H1 (cell line): Measurements from ENCODE around the gene CDKL5. TPM values are rescaled to one million over a fixed set of nuclear protein-coding genes. Genes with fewer than 3 reads are reported as not detected.

Source experiments
- CTCF ChIA-PET: fragments of 300-600 bp; sonication (Branson Sonifier 250); formaldehyde crosslinking; loops from one replicate; lab custom pipeline; 2021; ENCODE audit not compliant: partially characterized antibody; lab: Charles Lee
- POLR2A ChIA-PET: fragments of 300-600 bp; sonication (Branson Sonifier 250); formaldehyde crosslinking; loops from one replicate; lab custom pipeline; 2021; ENCODE audit warnings: inconsistent platforms; ENCODE audit not compliant: partially characterized antibody; lab: Charles Lee
- DNase-seq, 2 experiments: peaks; one replicate each; pipeline versions ENCODE4 v3.0.0 to v3.0.0-alpha.2; 2010 to 2022; ENCODE audit warnings: low spot score in 2 of 2, low read depth in 1 of 2, mixed read lengths in 1 of 2
- FAIRE-seq: peaks from 2 replicates; lab custom pipeline; 2011; peaks lifted over from hg19 to GRCh38; lab: Jason Lieb, UNC
- H2AFZ ChIP-seq: 2 replicates; pipeline ENCODE4 v1.8.1; 2012; ENCODE audit warnings: low read length, inconsistent platforms
- H2AK5ac ChIP-seq: 2 replicates; pipeline ENCODE4 v1.6.1; 2013; ENCODE audit warnings: low read depth, low read length
- H2BK120ac ChIP-seq: replicated peaks from 2 replicates; pipeline ENCODE3; 2013; ENCODE audit warnings: low read depth, low read length, inconsistent platforms
- H2BK12ac ChIP-seq: 2 replicates; pipeline ENCODE4 v1.6.1; 2013; ENCODE audit warnings: low read depth, low read length
- H2BK15ac ChIP-seq: 2 replicates; pipeline ENCODE4 v1.6.1; 2013; ENCODE audit warnings: low read length
- H2BK20ac ChIP-seq: 2 replicates; pipeline ENCODE4 v1.6.1; 2013; ENCODE audit warnings: low read length
- H2BK5ac ChIP-seq: 2 replicates; pipeline ENCODE4 v1.6.1; 2013; ENCODE audit warnings: low read depth, low read length
- H3K14ac ChIP-seq: 2 replicates; pipeline ENCODE4 v1.6.1; 2013; ENCODE audit warnings: inconsistent platforms; ENCODE audit not compliant: insufficient read length
- H3K18ac ChIP-seq: 2 replicates; pipeline ENCODE4 v1.6.1; 2013; ENCODE audit warnings: low read length; ENCODE audit errors: extremely low read depth
- H3K23ac ChIP-seq: 2 replicates; pipeline ENCODE4 v1.6.1; 2013; ENCODE audit warnings: inconsistent platforms; ENCODE audit not compliant: insufficient read length
- H3K23me2 ChIP-seq: 2 replicates; pipeline ENCODE4 v1.6.1; 2013; ENCODE audit warnings: low read depth, low read length
- H3K27ac ChIP-seq: 2 replicates; pipeline ENCODE4 v1.6.1; 2011; ENCODE audit warnings: low read depth, low read length, inconsistent platforms
- H3K27me3 ChIP-seq, 4 experiments: replicated peaks in 1 of 4; 1 replicate in 1 of 4; 2 replicates in 3 of 4; pipeline versions ENCODE4 v1.6.1 to v1.8.1; 2011 to 2013; ENCODE audit warnings: low read length in 3 of 4, mild to moderate bottlenecking in 3 of 4, inconsistent platforms in 2 of 4, mixed read lengths in 2 of 4, moderate library complexity in 1 of 4; ENCODE audit not compliant: control insufficient read depth in 3 of 4, insufficient read depth in 3 of 4; ENCODE audit errors: extremely low read depth in 1 of 4
- H3K36me3 ChIP-seq, 4 experiments: 2 replicates each; pipeline versions ENCODE4 v1.6.1 to v1.8.1; 2011 to 2013; ENCODE audit warnings: mild to moderate bottlenecking in 4 of 4, low read length in 3 of 4, moderate library complexity in 2 of 4, control low read depth in 1 of 4, inconsistent platforms in 1 of 4; ENCODE audit not compliant: insufficient read depth in 4 of 4, control insufficient read depth in 2 of 4
- H3K4ac ChIP-seq: replicated peaks from 2 replicates; pipeline ENCODE3; 2013; ENCODE audit warnings: low read length, low read depth, mixed read lengths, inconsistent platforms; ENCODE audit not compliant: insufficient read length
- H3K4me1 ChIP-seq, 4 experiments: replicated peaks in 1 of 4; 1 replicate in 1 of 4; 2 replicates in 3 of 4; pipeline versions ENCODE4 v1.6.1 to v1.8.1; 2011 to 2013; ENCODE audit warnings: low read length in 3 of 4, inconsistent platforms in 2 of 4, mixed read lengths in 1 of 4; ENCODE audit not compliant: insufficient read depth in 4 of 4, control insufficient read depth in 3 of 4
- H3K4me2 ChIP-seq, 2 experiments: 2 replicates each; pipeline versions ENCODE4 v1.6.1 to v1.8.1; 2011 to 2013; ENCODE audit warnings: low read depth in 2 of 2, low read length in 2 of 2, control low read depth in 1 of 2, inconsistent platforms in 1 of 2, mild to moderate bottlenecking in 1 of 2; ENCODE audit not compliant: insufficient read depth in 1 of 2
- H3K4me3 ChIP-seq, 4 experiments: fragments of 200-600, 300-600 bp in 1 of 4; sonication (generic), shearing (Covaris generic), sonication (Bioruptor Twin) in 1 of 4; 2 replicates each; pipeline versions ENCODE4 v1.5.1 to v1.8.1; 2011 to 2016; ENCODE audit warnings: low read length in 4 of 4, low read depth in 3 of 4, control low read depth in 2 of 4, inconsistent platforms in 2 of 4, mild to moderate bottlenecking in 2 of 4, mixed read lengths in 1 of 4, moderate library complexity in 1 of 4; ENCODE audit not compliant: insufficient read depth in 2 of 4; ENCODE audit errors: extremely low read depth in 1 of 4
- H3K56ac ChIP-seq: replicated peaks from 2 replicates; pipeline ENCODE3; 2013; ENCODE audit warnings: low read depth, mild to moderate bottlenecking, mixed read lengths, low read length, inconsistent platforms; ENCODE audit not compliant: insufficient read length
- H3K79me1 ChIP-seq: 2 replicates; pipeline ENCODE4 v1.6.1; 2013; ENCODE audit warnings: low read depth, low read length, control low read depth
- H3K79me2 ChIP-seq, 2 experiments: 2 replicates each; pipeline versions ENCODE4 v1.6.1 to v1.8.1; 2012 to 2013; ENCODE audit warnings: low read length in 2 of 2, mild to moderate bottlenecking in 2 of 2, inconsistent platforms in 1 of 2; ENCODE audit not compliant: insufficient read depth in 2 of 2, control insufficient read depth in 1 of 2
- H3K9ac ChIP-seq, 4 experiments: replicated peaks in 1 of 4; 1 replicate in 1 of 4; 2 replicates in 3 of 4; pipeline versions ENCODE4 v1.6.1 to v1.8.1; 2011 to 2013; ENCODE audit warnings: low read depth in 3 of 4, low read length in 3 of 4, control low read depth in 2 of 4, mild to moderate bottlenecking in 2 of 4, moderate library complexity in 2 of 4, inconsistent platforms in 1 of 4; ENCODE audit errors: extremely low read depth in 1 of 4
- H3K9me3 ChIP-seq, 2 experiments: 2 replicates each; pipeline versions ENCODE4 v1.6.1 to v1.8.1; 2012 to 2013; ENCODE audit warnings: mild to moderate bottlenecking in 2 of 2, moderate library complexity in 2 of 2, control low read depth in 1 of 2, inconsistent platforms in 1 of 2, low read depth in 1 of 2, low read length in 1 of 2, mixed read lengths in 1 of 2; ENCODE audit not compliant: insufficient read depth in 2 of 2
- H4K20me1 ChIP-seq, 2 experiments: replicated peaks in 1 of 2; 2 replicates each; pipeline versions ENCODE3 to v1.8.1; 2011 to 2013; ENCODE audit warnings: inconsistent platforms in 2 of 2, low read length in 2 of 2, mild to moderate bottlenecking in 1 of 2; ENCODE audit not compliant: insufficient read depth in 2 of 2, control insufficient read depth in 1 of 2
- H4K5ac ChIP-seq: 2 replicates; pipeline ENCODE4 v1.6.1; 2013; ENCODE audit warnings: low read length, low read depth, mixed read lengths, inconsistent platforms; ENCODE audit not compliant: insufficient read length
- H4K8ac ChIP-seq: 2 replicates; pipeline ENCODE4 v1.8.0; 2013; ENCODE audit warnings: mild to moderate bottlenecking, moderate library complexity, low read length, inconsistent platforms; ENCODE audit not compliant: insufficient read depth; ENCODE audit errors: extremely low read depth
- H4K91ac ChIP-seq: replicated peaks from 2 replicates; pipeline ENCODE3; 2013; ENCODE audit warnings: low read length, mixed read lengths, inconsistent platforms; ENCODE audit not compliant: insufficient read length
- BACH1 ChIP-seq: IDR thresholded peaks from 2 replicates; pipeline ENCODE4 v1.6.1; 2012; ENCODE audit warnings: low read length, improper control_type of control experiment
- BRCA1 ChIP-seq: IDR thresholded peaks from 2 replicates; pipeline ENCODE4 v1.6.1; 2012; ENCODE audit warnings: low read depth, low read length, improper control_type of control experiment
- CTBP2 ChIP-seq: IDR thresholded peaks from 2 replicates; pipeline ENCODE4 v1.7.0; 2011; ENCODE audit warnings: borderline replicate concordance, mild to moderate bottlenecking, moderate library complexity, mixed read lengths, low read length; ENCODE audit not compliant: insufficient read depth, insufficient read length
- EP300 ChIP-seq, 2 experiments: IDR thresholded peaks; 1 replicate in 1 of 2; 2 replicates in 1 of 2; pipeline ENCODE4 v1.6.1; 2011 to 2012; ENCODE audit warnings: low read depth in 2 of 2, low read length in 2 of 2, mild to moderate bottlenecking in 2 of 2, borderline replicate concordance in 1 of 2, inconsistent platforms in 1 of 2, moderate library complexity in 1 of 2
- KDM4A ChIP-seq: IDR thresholded peaks from one replicate; pipeline ENCODE4 v1.7.1; 2012; ENCODE audit warnings: low read depth, mild to moderate bottlenecking, moderate library complexity, low read length, inconsistent platforms; ENCODE audit not compliant: severe bottlenecking
- NANOG ChIP-seq: IDR thresholded peaks from 2 replicates; pipeline ENCODE4 v1.6.1; 2011; ENCODE audit warnings: low read length, low read depth, mild to moderate bottlenecking, inconsistent platforms; ENCODE audit not compliant: insufficient read depth, poor library complexity, severe bottlenecking
- PHF8 ChIP-seq: fragments of 200-600 bp; sonication (generic); conservative IDR thresholded peaks from 2 replicates; pipeline ENCODE4 v1.7.1; 2012; ENCODE audit warnings: low read depth, mild to moderate bottlenecking, inconsistent platforms, low read length, moderate library complexity
- RAD21 ChIP-seq, 2 experiments: IDR thresholded peaks in 1 of 2; conservative IDR thresholded peaks in 1 of 2; 2 replicates each; pipeline ENCODE4 v1.6.1; 2011; ENCODE audit warnings: low read depth in 2 of 2, low read length in 2 of 2, improper control_type of control experiment in 1 of 2, inconsistent platforms in 1 of 2, mild to moderate bottlenecking in 1 of 2, moderate library complexity in 1 of 2
- RBBP5 ChIP-seq: IDR thresholded peaks from 2 replicates; pipeline ENCODE4 v1.7.1; 2012; ENCODE audit warnings: low read depth, mild to moderate bottlenecking, inconsistent platforms, low read length, moderate library complexity, borderline replicate concordance
- SIN3A ChIP-seq, 2 experiments: IDR thresholded peaks in 1 of 2; conservative IDR thresholded peaks in 1 of 2; 2 replicates each; pipeline ENCODE4 v1.6.1; 2011 to 2012; ENCODE audit warnings: low read length in 2 of 2, improper control_type of control experiment in 1 of 2, low read depth in 1 of 2, mild to moderate bottlenecking in 1 of 2
- SP1 ChIP-seq: IDR thresholded peaks from 2 replicates; pipeline ENCODE4 v1.6.1; 2011; ENCODE audit warnings: low read depth, low read length
- SRF ChIP-seq: IDR thresholded peaks from 2 replicates; pipeline ENCODE4 v1.6.1; 2011; ENCODE audit warnings: mild to moderate bottlenecking, low read depth, low read length, moderate library complexity
- TAF1 ChIP-seq: IDR thresholded peaks from 2 replicates; pipeline ENCODE4 v1.6.1; 2011; ENCODE audit warnings: mild to moderate bottlenecking, low read depth, low read length
- YY1 ChIP-seq: IDR thresholded peaks from 2 replicates; pipeline ENCODE4 v1.6.1; 2011; ENCODE audit warnings: low read depth, mild to moderate bottlenecking, low read length
- WGBS, 2 experiments: shearing (Covaris generic) in 1 of 2; methylation state at CpG; one replicate each; pipeline versions ENCODE4 v1.1.6 to v1.1.7; 2013 to 2015; ENCODE audit warnings: low lambda C conversion rate in 2 of 2, mixed read lengths in 2 of 2, inconsistent platforms in 1 of 2, low coverage in 1 of 2, missing lambda C conversion rate in 1 of 2; ENCODE audit not compliant: insufficient replicate concordance in 2 of 2, insufficient coverage in 1 of 2, insufficient read length in 1 of 2; ENCODE audit errors: extremely low coverage in 1 of 2, missing lambda C conversion rate in 1 of 2; 5-methylcytosine and 5-hydroxymethylcytosine counted together
- polyA plus RNA-seq, 7 experiments: library from polyadenylated mRNA; depleted of rRNA in 3 of 7; stranded (reverse) in 5 of 7; unstranded in 2 of 7; fragments of >200 nt in 5 of 7; fragments of 200-250 nt in 2 of 7; gene quantifications; 1 replicate in 5 of 7; 2 replicates in 1 of 7; 4 replicates in 1 of 7; pipeline versions ENCODE4 v1.2.1 to v1.2.3, GENCODE V29; 2011 to 2013; ENCODE audit warnings: missing spikeins in 2 of 7, mixed read lengths in 2 of 7
- total RNA-seq: library from RNA; stranded (reverse); fragmentation: NEBNext Ultra II Directional; extraction: Animal tissue kit (Norgen Biotek cat#: 25700); gene quantifications from 2 replicates; pipeline ENCODE4 v1.2.1, GENCODE V29; 2021

Gene CDKL5
- total and polyA plus RNA-seq, 2 of the 8 experiments (the other 6 are each of a cell fraction or from before 2014, with no cell fraction given) = 5.5 to 15.6 TPM

GRCh38 chrX:18461431-18461830, 36.0 kb downstream of the CDKL5 start:
- no peak for DNase-seq
- no peak overlapping the region for H2BK20ac ChIP-seq
- peak; percentile 76 for FAIRE-seq
- H3K23me2 ChIP-seq = no peaks in the 10 kb centered on the region
- peaks cover 0 to 37% of the 10 kb centered on the region in 2 experiments; a peak in 2 of 4 replicates for H3K79me2 ChIP-seq
- no peak overlapping the region for H2AK5ac ChIP-seq
- H3K79me1 ChIP-seq = no peaks in the 10 kb centered on the region
- no peak overlapping the region for H3K4ac ChIP-seq
- H3K14ac ChIP-seq = no peak overlapping the region
- H4K91ac ChIP-seq = no peak overlapping the region
- no peak overlapping the region for H2BK120ac ChIP-seq
- no peaks in the 10 kb centered on the region for H3K9me3 ChIP-seq
- no peak overlapping the region for H2BK15ac ChIP-seq
- H3K23ac ChIP-seq = no peak overlapping the region
- no peak overlapping the region for H2AFZ ChIP-seq
- no peak overlapping the region for H4K5ac ChIP-seq
- ChIA-PET CTCF (no interaction called here), POLR2A (no interaction called here)
- H3K4me3 ChIP-seq = no peak overlapping the region
- 58% methylated on average over 1 of the region's 1 CpG; no CpG with 5 or more reads in 1 of the 2 experiments for WGBS, 2 experiments
- no peak overlapping the region for H4K8ac ChIP-seq
- no peak overlapping the region for H3K4me2 ChIP-seq
- no peaks in the 10 kb centered on the region for H3K27me3 ChIP-seq
- no peak overlapping the region for H3K56ac ChIP-seq
- H4K20me1 ChIP-seq = no peaks in the 10 kb centered on the region
- no peaks in the 10 kb centered on the region for H3K4me1 ChIP-seq
- H2BK5ac ChIP-seq = no peak overlapping the region
- H3K27ac ChIP-seq = no peak overlapping the region
- no peak overlapping the region for H3K18ac ChIP-seq
- H2BK12ac ChIP-seq = no peak overlapping the region
- H3K9ac ChIP-seq = no peak overlapping the region
- H3K36me3 ChIP-seq = no peaks in the 10 kb centered on the region
- no peak for TF ChIP-seq BRCA1
- TF ChIP-seq PHF8 = no peak
- no peak for TF ChIP-seq SIN3A (conservative IDR thresholded peaks at IDR 0.05 in 1 of 2, IDR thresholded peaks at IDR 0.05 in 1 of 2; ENCODE audit: low read depth in 1 of 2, low read length in 2 of 2)
- TF ChIP-seq RBBP5 = no peak
- no peak for TF ChIP-seq KDM4A
- no peak for TF ChIP-seq SP1
- no peak for TF ChIP-seq EP300 (IDR thresholded peaks at IDR 0.05; ENCODE audit: borderline replicate concordance in 1 of 2, low read depth in 2 of 2, low read length in 2 of 2)
- no peak for TF ChIP-seq TAF1
- TF ChIP-seq NANOG = no peak
- TF ChIP-seq RAD21 (IDR thresholded peaks at IDR 0.05 in 1 of 2, conservative IDR thresholded peaks at IDR 0.05 in 1 of 2; ENCODE audit: low read depth in 2 of 2, low read length in 2 of 2) = no peak
- TF ChIP-seq SRF = no peak
- no peak for TF ChIP-seq CTBP2
- TF ChIP-seq BACH1 = no peak
- TF ChIP-seq YY1 = no peak
